Prostate gland (tissue), 2 donors: ENCODE data around the gene SLC38A3. TPM values are rescaled to one million over a fixed set of nuclear protein-coding genes. Genes with fewer than 3 reads are reported as not detected.

Source experiments
- DNase-seq: peaks from one replicate; pipeline ENCODE4 v3.0.0-alpha.2; 2019; ENCODE audit warnings: low spot score
- H3K27ac ChIP-seq, 2 donors: fragments of 200-600 bp; sonication (generic); 2 replicates each; pipeline ENCODE4 v1.5.1; 2017 to 2019
- H3K27me3 ChIP-seq: fragments of 200-600 bp; sonication (generic); replicated peaks from 2 replicates; pipeline ENCODE4 v1.5.1; 2019; ENCODE audit not compliant: insufficient read depth
- H3K36me3 ChIP-seq, 2 donors: fragments of 200-600 bp; sonication (generic); 1 replicate in 1 of 2; 2 replicates in 1 of 2; pipeline versions ENCODE4 v1.5.1 to v1.8.1; 2017 to 2019
- H3K4me1 ChIP-seq: fragments of 200-600 bp; sonication (generic); replicated peaks from 2 replicates; pipeline ENCODE4 v1.5.1; 2019
- H3K4me3 ChIP-seq, 2 donors: fragments of 200-600 bp; sonication (generic); 2 replicates each; pipeline ENCODE4 v1.5.1; 2017 to 2019
- H3K9me3 ChIP-seq: fragments of 200-600 bp; sonication (generic); 2 replicates; pipeline ENCODE4 v1.5.1; 2017
- POLR2A ChIP-seq: fragments of 450-650 bp; IDR thresholded peaks from one replicate; pipeline ENCODE4 v1.6.1; 2016; ENCODE audit warnings: antibody characterized with exemption, mild to moderate bottlenecking
- POLR2AphosphoS5 ChIP-seq: sonication (generic); formaldehyde crosslinking; IDR thresholded peaks from one replicate; pipeline ENCODE4 v1.6.1; 2017; ENCODE audit warnings: antibody characterized with exemption
- WGBS: methylation state at CpG from one replicate; pipeline ENCODE4 v1.1.5; 2018; 5-methylcytosine and 5-hydroxymethylcytosine counted together
- intact Hi-C: fragments of 100-400 bp; cut with DNase I; formaldehyde crosslinking; loops from one replicate; pipeline ENCODE4 v1.14.2; 2022
- total RNA-seq, 2 donors: library from RNA; depleted of rRNA; stranded (reverse); fragments of >200 nt; gene quantifications; one replicate each; pipeline ENCODE4 v1.1.0, GENCODE V29; 2016
- TF ChIP-seq, protein P1 (sequence below), 4 experiments: fragments of 200-600 bp in 2 of 4; fragments of 450-650 bp in 2 of 4; sonication (generic) in 2 of 4; IDR thresholded peaks; 1 replicate in 3 of 4; 2 replicates in 1 of 4; pipeline ENCODE4 v1.5.1; 2016 to 2019; ENCODE audit warnings: antibody characterized with exemption in 4 of 4, mild to moderate bottlenecking in 2 of 4, moderate library complexity in 2 of 4

The SLC38A3 gene
- total RNA-seq, 2 donors from 2014 or later = 0.41 to 4.0 TPM

DNA sequence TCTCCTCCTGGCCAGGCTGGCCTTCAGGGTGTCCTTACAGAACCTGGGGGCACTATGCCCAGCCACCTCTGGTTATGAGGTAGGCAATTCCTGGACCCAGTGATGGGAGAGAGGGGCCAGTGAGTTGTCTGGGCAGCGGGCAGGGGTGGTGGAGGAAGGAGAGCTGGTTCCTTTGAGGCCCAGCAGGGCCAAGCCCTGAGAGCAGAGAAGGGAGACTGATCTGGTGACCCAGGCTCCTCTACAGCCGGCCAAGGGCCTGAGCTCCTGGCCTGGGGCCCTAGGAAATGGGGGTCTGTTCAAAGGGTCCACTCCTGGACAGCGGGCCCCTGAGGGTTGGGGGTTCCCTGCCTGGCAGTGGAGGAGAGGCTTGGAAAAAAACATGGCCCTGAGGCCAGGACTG, 7.9 kb downstream of the SLC38A3 start:
- no peak for DNase-seq
- TF ChIP-seq, protein P1, sequence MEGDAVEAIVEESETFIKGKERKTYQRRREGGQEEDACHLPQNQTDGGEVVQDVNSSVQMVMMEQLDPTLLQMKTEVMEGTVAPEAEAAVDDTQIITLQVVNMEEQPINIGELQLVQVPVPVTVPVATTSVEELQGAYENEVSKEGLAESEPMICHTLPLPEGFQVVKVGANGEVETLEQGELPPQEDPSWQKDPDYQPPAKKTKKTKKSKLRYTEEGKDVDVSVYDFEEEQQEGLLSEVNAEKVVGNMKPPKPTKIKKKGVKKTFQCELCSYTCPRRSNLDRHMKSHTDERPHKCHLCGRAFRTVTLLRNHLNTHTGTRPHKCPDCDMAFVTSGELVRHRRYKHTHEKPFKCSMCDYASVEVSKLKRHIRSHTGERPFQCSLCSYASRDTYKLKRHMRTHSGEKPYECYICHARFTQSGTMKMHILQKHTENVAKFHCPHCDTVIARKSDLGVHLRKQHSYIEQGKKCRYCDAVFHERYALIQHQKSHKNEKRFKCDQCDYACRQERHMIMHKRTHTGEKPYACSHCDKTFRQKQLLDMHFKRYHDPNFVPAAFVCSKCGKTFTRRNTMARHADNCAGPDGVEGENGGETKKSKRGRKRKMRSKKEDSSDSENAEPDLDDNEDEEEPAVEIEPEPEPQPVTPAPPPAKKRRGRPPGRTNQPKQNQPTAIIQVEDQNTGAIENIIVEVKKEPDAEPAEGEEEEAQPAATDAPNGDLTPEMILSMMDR (IDR thresholded peaks at IDR 0.05) = no peak
- TF ChIP-seq POLR2A (no peak), POLR2AphosphoS5 (no peak)
- 69% methylated on average over 3 of the region's 3 CpGs for WGBS
- no peak overlapping the region for H3K4me3 ChIP-seq
- no peak overlapping the region for H3K27ac ChIP-seq
- no peaks in the 10 kb centered on the region for H3K27me3 ChIP-seq
- H3K9me3 ChIP-seq = no peaks in the 10 kb centered on the region
- no peaks in the 10 kb centered on the region for H3K36me3 ChIP-seq
- intact Hi-C loops = no loop called here
- no peaks in the 10 kb centered on the region for H3K4me1 ChIP-seq

DNA sequence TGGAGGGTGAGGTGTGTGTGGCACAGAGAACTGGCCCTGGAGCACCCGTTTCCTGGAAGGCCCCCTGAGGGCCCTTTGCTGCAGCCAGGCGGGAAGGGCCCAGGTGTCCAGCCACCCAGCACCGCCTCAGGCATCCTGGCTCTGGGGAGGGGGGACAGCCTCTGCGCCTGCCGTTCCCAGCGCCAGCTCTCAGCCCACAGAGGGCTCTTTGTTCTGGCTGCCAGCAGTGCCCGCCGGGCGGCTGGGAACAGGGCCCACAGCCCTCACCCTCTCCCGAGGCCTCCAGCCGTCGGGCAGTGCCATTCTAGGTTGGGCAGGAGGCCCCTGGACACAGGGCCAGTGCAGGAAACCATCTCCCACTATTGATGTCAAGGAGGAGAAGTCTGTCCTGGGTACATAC, 8.3 kb downstream of the SLC38A3 start:
- Histone ChIP-seq H3K27me3 (no peaks in the 10 kb centered on the region), H3K27ac (no peak overlapping the region), H3K36me3 (no peaks in the 10 kb centered on the region), H3K4me3 (no peak overlapping the region), H3K4me1 (no peaks in the 10 kb centered on the region), H3K9me3 (no peaks in the 10 kb centered on the region)
- DNase-seq = no peak
- 67% methylated on average over 1 of the region's 12 CpGs for WGBS
- intact Hi-C loops = no loop called here
- TF ChIP-seq, protein P1 (IDR thresholded peaks at IDR 0.05) = no peak
- TF ChIP-seq POLR2A = no peak
- no peak for TF ChIP-seq POLR2AphosphoS5

DNA sequence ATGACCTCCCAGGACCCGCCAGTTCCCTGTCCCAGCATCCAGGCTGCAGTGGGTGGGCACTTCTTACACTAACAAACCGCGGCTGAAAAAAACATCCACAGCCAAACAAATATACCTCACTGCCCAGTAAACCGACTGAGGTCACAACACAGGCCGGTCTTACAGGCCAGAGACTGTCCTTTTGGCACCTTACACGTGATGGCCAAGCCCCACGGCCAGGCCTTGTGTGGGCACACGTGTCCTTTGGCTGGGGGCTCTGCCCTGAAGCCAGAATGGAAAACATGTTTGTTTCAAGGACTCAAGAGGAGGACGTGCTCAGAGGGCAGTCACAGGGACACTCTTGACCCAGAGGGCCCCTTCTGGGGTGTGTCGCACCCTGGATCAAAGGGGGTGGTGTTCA, 9.8 kb downstream of the SLC38A3 start:
- Histone ChIP-seq H3K9me3 (no peaks in the 10 kb centered on the region), H3K4me3 (no peak overlapping the region), H3K4me1 (no peaks in the 10 kb centered on the region), H3K36me3 (no peaks in the 10 kb centered on the region), H3K27ac (no peak overlapping the region), H3K27me3 (no peaks in the 10 kb centered on the region)
- no peak for DNase-seq
- intact Hi-C loops = no loop called here
- 82% methylated on average over 9 of the region's 10 CpGs for WGBS
- TF ChIP-seq POLR2AphosphoS5 = no peak
- TF ChIP-seq, protein P1 (IDR thresholded peaks at IDR 0.05) = no peak
- no peak for TF ChIP-seq POLR2A

DNA sequence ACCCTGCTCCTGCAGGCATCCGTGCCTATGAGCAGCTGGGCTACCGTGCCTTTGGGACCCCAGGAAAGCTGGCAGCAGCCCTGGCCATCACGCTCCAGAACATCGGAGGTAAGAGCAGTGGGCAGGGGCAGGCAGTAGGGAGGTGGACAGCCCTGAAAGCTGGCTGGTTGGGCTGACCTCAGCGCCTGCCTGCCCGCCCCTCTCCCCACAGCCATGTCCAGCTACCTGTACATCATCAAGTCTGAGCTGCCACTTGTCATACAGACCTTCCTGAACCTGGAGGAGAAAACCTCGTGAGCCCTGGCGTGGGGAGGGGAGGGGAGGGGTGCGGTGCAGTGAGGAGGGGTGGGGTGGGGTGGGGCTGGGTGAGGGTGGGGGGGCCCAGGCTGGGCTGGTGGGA, 10.5 kb downstream of the SLC38A3 start:
- WGBS = 67% methylated on average over 9 of the region's 9 CpGs

DNA sequence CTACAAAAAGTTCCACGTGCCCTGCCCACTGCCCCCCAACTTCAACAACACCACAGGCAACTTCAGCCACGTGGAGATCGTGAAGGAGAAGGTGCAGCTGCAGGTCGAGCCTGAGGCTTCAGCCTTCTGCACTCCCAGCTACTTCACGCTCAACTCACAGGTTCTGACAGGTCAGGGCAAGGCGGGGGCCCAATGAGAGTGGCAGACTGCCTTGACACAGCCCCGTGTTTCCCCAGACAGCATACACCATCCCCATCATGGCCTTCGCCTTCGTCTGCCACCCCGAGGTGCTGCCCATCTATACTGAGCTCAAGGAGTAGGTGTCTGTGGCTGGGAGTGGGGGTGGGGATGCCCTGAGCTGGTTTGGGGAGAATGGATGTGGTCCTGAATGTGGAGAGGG, 12.6 kb downstream of the SLC38A3 start:
- Histone ChIP-seq H3K9me3 (no peaks in the 10 kb centered on the region), H3K4me3 (no peak overlapping the region), H3K4me1 (no peaks in the 10 kb centered on the region), H3K36me3 (no peaks in the 10 kb centered on the region), H3K27me3 (no peaks in the 10 kb centered on the region), H3K27ac (no peak overlapping the region)
- DNase-seq = no peak
- TF ChIP-seq POLR2AphosphoS5 (no peak), POLR2A (no peak)
- TF ChIP-seq, protein P1 (IDR thresholded peaks at IDR 0.05) = no peak
- intact Hi-C loops = no loop called here
- 67% methylated on average over 10 of the region's 10 CpGs for WGBS

More for the DNA sequence above, 10.5 kb downstream of the SLC38A3 start:
- no peak overlapping the region for H3K4me3 ChIP-seq
- no peaks in the 10 kb centered on the region for H3K4me1 ChIP-seq
- DNase-seq = no peak
- no peaks in the 10 kb centered on the region for H3K36me3 ChIP-seq
- intact Hi-C loops = no loop called here
- H3K9me3 ChIP-seq = no peaks in the 10 kb centered on the region
- H3K27me3 ChIP-seq = no peaks in the 10 kb centered on the region
- TF ChIP-seq POLR2A (no peak), POLR2AphosphoS5 (no peak)
- TF ChIP-seq, protein P1 (IDR thresholded peaks at IDR 0.05) = no peak
- no peak overlapping the region for H3K27ac ChIP-seq
